ENCODE data around the gene IMPDH1. TPM values are rescaled to one million over a fixed set of nuclear protein-coding genes. Genes with fewer than 3 reads are reported as not detected.

The IMPDH1 gene
- total and polyA plus RNA-seq, 10 of the 15 experiments (the other 5 are each of a cell fraction or from before 2014, with no cell fraction given) = 0.50 to 61.3 (median 41.8) TPM

GRCh38 chr7:128407233-128407589 is 2.6 kb downstream of the IMPDH1 start:
- SMC1A ChIA-PET (ENCODE audit: uncharacterized antibody, unreplicated experiment) = interaction anchor here (1.1 to 2.4 kb wide), 3 partner anchors 9 to 28 kb away, joined by 3 to 12 read pairs (median 3); no protein-coding TSS in a partner anchor
- Histone ChIP-seq H3K79me2 (ENCODE audit: control insufficient read depth, insufficient read depth, low read length) (peaks cover 12% of the 10 kb centered on the region), H3K36me3 (ENCODE audit: control insufficient read depth in 2 of 2, insufficient read depth in 2 of 2, low read length in 1 of 2) (no peaks in the 10 kb centered on the region), H3K4me3 (no peak overlapping the region), H3K4me1 (ENCODE audit: control insufficient read depth, insufficient read depth, low read length) (peaks cover 14% of the 10 kb centered on the region), H3K9me3 (replicated peaks; ENCODE audit: control insufficient read depth, insufficient read depth, low read length) (no peaks in the 10 kb centered on the region), H3K27me3 (replicated peaks in 1 of 2; ENCODE audit: control insufficient read depth in 2 of 2, insufficient read depth in 2 of 2, low read length in 1 of 2) (no peaks in the 10 kb centered on the region; a peak in 1 of 4 replicates), H3K27ac (ENCODE audit: control insufficient read depth, insufficient read depth) (no peak overlapping the region), H2AFZ (ENCODE audit: control insufficient read depth, low read depth, low read length) (no peak overlapping the region), H3K4me2 (ENCODE audit: control insufficient read depth, insufficient read depth) (no peak overlapping the region), H3K9ac (ENCODE audit: control insufficient read depth, insufficient read depth, low read length) (no peak overlapping the region), H4K20me1 (ENCODE audit: control insufficient read depth, insufficient read depth) (no peaks in the 10 kb centered on the region)
- TF ChIP-seq MYC (IDR thresholded peaks at IDR 0.05; ENCODE audit: insufficient read depth, insufficient read length, insufficient replicate concordance, low read length, severe bottlenecking) = no peak
- TF ChIP-seq CTCF (IDR thresholded peaks at IDR 0.05 in 2 of 3, conservative IDR thresholded peaks at IDR 0.05 in 1 of 3; ENCODE audit: control insufficient read depth in 2 of 3, extremely low read depth in 1 of 3, insufficient read depth in 1 of 3, low read depth in 3 of 3, low read length in 3 of 3) = no peak
- no peak for TF ChIP-seq ZNF384 (IDR thresholded peaks at IDR 0.05; ENCODE audit: borderline replicate concordance, low read depth, low read length)
- TF ChIP-seq MXI1 (IDR thresholded peaks at IDR 0.05; ENCODE audit: low read depth, low read length) = no peak
- TF ChIP-seq KDM1A (IDR thresholded peaks at IDR 0.05; ENCODE audit: borderline replicate concordance) = no peak
- TF ChIP-seq BCL3 (IDR thresholded peaks at IDR 0.05; ENCODE audit: borderline replicate concordance, insufficient read depth, low read depth, low read length, poor library complexity, severe bottlenecking) = no peak
- POLR2A ChIA-PET = no interaction called here
- FAIRE-seq = no peak
- RAD21 ChIA-PET (ENCODE audit: unreplicated experiment) = interaction anchor here (1.0 to 4.9 kb wide), 4 partner anchors 8 to 477 kb away, joined by 3 to 23 read pairs (median 3); no protein-coding TSS in a partner anchor
- no peak for DNase-seq (ENCODE audit: low read depth, low spot score)
- WGBS (ENCODE audit: insufficient coverage, insufficient replicate concordance, low lambda C conversion rate, missing lambda C conversion rate) = 37% methylated on average over 7 of the region's 7 CpGs
- CTCF ChIA-PET = interaction anchor here (1.2 to 23.9 kb wide), 2 partner anchors 21 to 26 kb away, joined by 3 to 458 read pairs; no protein-coding TSS in a partner anchor
- ATAC-seq = no peak
- intact Hi-C loops (cut with micrococcal nuclease; ENCODE audit: unreplicated experiment) (no loop called here), in situ Hi-C loops (cut with MboI) (no loop called here)
- BruUV-seq (replicated peaks) = no TSS peak

All from GM12878 (cell line).